OCI-LY3 (cell line): Measurements from ENCODE around the gene MTX2.

Experiments
- H2AFZ ChIP-seq: fragments of 200-600, 300-600 bp; shearing (Covaris generic); 2 replicates; pipeline ENCODE4 v1.6.0; 2014; ENCODE audit warnings: antibody characterized with exemption, low read depth, low read length
- H3K27ac ChIP-seq: fragments of 200-600, 300-600 bp; sonication (generic); 2 replicates; pipeline ENCODE4 v1.5.1; 2014; ENCODE audit warnings: mild to moderate bottlenecking, low read length, moderate library complexity, mixed read lengths
- H3K27me3 ChIP-seq: fragments of 200-600, 300-600 bp; sonication (generic); 2 replicates; pipeline ENCODE4 v1.6.1; 2014; ENCODE audit warnings: low read depth, low read length, mixed read lengths
- H3K36me3 ChIP-seq: fragments of 200-600, 300-600 bp; sonication (generic); replicated peaks from 2 replicates; pipeline ENCODE3; 2014; ENCODE audit warnings: low read depth, low read length, mixed read lengths
- H3K4me1 ChIP-seq: fragments of 300-600, 200-600 bp; sonication (generic); 2 replicates; pipeline ENCODE4 v1.6.1; 2014; ENCODE audit warnings: low read length, mixed read lengths
- H3K4me2 ChIP-seq: fragments of 200-600, 300-600 bp; sonication (generic); 2 replicates; pipeline ENCODE4 v1.6.1; 2014; ENCODE audit warnings: low read length, mixed read lengths
- H3K4me3 ChIP-seq: fragments of 300-600, 200-600 bp; sonication (generic); 2 replicates; pipeline ENCODE4 v1.5.1; 2014; ENCODE audit warnings: antibody characterized with exemption, mild to moderate bottlenecking, low read length, moderate library complexity
- H3K79me2 ChIP-seq: fragments of 300-600, 200-600 bp; shearing (Covaris generic); 2 replicates; pipeline ENCODE4 v1.6.1; 2014; ENCODE audit warnings: mild to moderate bottlenecking, low read length, mixed read lengths
- H3K9ac ChIP-seq: fragments of 300-600, 200-600 bp; shearing (Covaris generic); 2 replicates; pipeline ENCODE4 v1.6.0; 2014; ENCODE audit warnings: mild to moderate bottlenecking, low read length, moderate library complexity
- H3K9me3 ChIP-seq: fragments of 200-600, 300-600 bp; shearing (Covaris generic); 2 replicates; pipeline ENCODE4 v1.6.1; 2014; ENCODE audit warnings: low read length, mixed read lengths; ENCODE audit not compliant: insufficient read depth
- H4K20me1 ChIP-seq: fragments of 200-600, 300-600 bp; sonication (generic); 2 replicates; pipeline ENCODE4 v1.6.1; 2016; ENCODE audit warnings: low read length, mixed read lengths; ENCODE audit not compliant: insufficient read depth
- EZH2phosphoT487 ChIP-seq: fragments of 200-600 bp; shearing (Covaris generic); IDR thresholded peaks from 2 replicates; pipeline ENCODE4 v1.6.1; 2018; ENCODE audit warnings: antibody characterized with exemption, mixed run types, low read depth
- TF ChIP-seq, protein P1 (sequence below): fragments of 200-600, 300-600 bp; sonication (generic); IDR thresholded peaks from 2 replicates; pipeline ENCODE4 v1.5.1; 2014; ENCODE audit warnings: antibody characterized with exemption, low read length, low read depth

MTX2 gene

DNA sequence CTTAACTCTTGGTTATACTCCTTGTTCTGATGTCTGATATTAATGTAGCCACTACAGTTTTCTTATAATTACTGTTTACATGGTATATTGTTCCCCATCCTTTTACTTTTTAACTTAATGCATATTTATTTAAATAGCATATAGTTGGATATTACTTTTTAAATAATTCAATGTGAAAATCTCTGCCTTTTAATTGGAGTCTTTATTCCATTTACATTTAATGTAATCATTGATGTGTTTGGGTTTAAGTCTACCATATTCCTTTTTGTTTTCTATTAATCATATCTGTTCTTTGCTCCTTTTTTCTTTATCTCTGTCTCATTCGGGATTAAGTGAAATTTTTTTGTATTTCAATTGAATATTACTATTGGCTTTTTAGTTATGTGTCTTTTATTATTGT, 109.1 kb downstream of the MTX2 start:
- no peaks in the 10 kb centered on the region for H3K36me3 ChIP-seq
- H3K27me3 ChIP-seq: no peaks in the 10 kb centered on the region
- H2AFZ ChIP-seq: no peak overlapping the region
- no peaks in the 10 kb centered on the region for H3K79me2 ChIP-seq
- no peak overlapping the region for H3K9ac ChIP-seq
- H4K20me1 ChIP-seq: no peaks in the 10 kb centered on the region
- no peak for TF ChIP-seq EZH2phosphoT487
- TF ChIP-seq, protein P1, sequence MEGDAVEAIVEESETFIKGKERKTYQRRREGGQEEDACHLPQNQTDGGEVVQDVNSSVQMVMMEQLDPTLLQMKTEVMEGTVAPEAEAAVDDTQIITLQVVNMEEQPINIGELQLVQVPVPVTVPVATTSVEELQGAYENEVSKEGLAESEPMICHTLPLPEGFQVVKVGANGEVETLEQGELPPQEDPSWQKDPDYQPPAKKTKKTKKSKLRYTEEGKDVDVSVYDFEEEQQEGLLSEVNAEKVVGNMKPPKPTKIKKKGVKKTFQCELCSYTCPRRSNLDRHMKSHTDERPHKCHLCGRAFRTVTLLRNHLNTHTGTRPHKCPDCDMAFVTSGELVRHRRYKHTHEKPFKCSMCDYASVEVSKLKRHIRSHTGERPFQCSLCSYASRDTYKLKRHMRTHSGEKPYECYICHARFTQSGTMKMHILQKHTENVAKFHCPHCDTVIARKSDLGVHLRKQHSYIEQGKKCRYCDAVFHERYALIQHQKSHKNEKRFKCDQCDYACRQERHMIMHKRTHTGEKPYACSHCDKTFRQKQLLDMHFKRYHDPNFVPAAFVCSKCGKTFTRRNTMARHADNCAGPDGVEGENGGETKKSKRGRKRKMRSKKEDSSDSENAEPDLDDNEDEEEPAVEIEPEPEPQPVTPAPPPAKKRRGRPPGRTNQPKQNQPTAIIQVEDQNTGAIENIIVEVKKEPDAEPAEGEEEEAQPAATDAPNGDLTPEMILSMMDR: no peak
- H3K27ac ChIP-seq: no peak overlapping the region
- no peaks in the 10 kb centered on the region for H3K4me1 ChIP-seq
- no peak overlapping the region for H3K4me2 ChIP-seq
- H3K4me3 ChIP-seq: no peak overlapping the region
- peaks cover 8% of the 10 kb centered on the region; the same call in 1 of the 2 replicates for H3K9me3 ChIP-seq

DNA sequence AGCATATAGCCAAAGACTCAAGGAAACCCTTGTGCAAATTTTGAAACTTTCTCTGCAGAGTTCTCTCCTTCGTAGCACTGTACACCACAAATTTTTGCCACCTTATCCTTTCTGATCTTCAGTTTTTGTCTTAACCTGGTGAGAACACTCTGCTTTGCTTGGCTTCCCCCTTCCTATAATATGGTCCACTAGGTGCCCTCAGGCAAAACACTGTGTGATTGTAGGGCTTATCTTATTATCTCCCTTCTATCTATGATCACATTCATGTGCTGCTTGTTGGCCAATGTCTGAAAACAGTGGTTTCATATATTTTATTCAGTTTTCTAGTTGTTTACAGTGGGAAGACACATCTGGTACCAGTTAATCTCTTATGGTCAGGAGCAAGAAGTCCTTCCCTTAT, 111.1 kb downstream of the MTX2 start:
- no peak overlapping the region for H2AFZ ChIP-seq
- no peak for TF ChIP-seq EZH2phosphoT487
- TF ChIP-seq, protein P1: no peak
- H3K36me3 ChIP-seq: no peaks in the 10 kb centered on the region
- H3K27ac ChIP-seq: no peak overlapping the region
- no peaks in the 10 kb centered on the region for H3K4me1 ChIP-seq
- H3K4me2 ChIP-seq: no peak overlapping the region
- no peaks in the 10 kb centered on the region for H3K27me3 ChIP-seq
- H3K9me3 ChIP-seq: peaks cover 8% of the 10 kb centered on the region; the same call in 1 of the 2 replicates
- H3K9ac ChIP-seq: no peak overlapping the region
- H3K4me3 ChIP-seq: no peak overlapping the region
- no peaks in the 10 kb centered on the region for H3K79me2 ChIP-seq
- no peaks in the 10 kb centered on the region for H4K20me1 ChIP-seq

DNA sequence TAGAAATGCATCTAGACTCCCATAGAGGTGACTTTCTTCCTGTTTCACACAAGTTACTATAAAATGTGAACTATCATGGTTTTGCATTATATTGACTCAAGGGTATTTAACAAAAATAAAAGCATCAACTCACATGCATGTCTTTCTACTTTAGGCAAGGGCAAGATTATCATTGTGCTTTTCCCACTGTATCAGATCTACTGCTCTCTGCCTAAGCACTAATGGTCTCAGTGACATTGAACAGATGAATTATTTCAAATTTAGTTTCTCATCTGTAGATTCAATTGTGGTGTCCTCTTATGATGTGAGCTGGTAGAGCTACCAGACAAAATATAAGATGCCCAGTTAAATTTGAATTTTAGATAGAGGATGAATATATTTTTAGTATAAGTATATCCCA, 113.9 kb downstream of the MTX2 start:
- TF ChIP-seq EZH2phosphoT487: no peak
- TF ChIP-seq, protein P1: no peak
- H2AFZ ChIP-seq: no peak overlapping the region
- H3K27me3 ChIP-seq: no peaks in the 10 kb centered on the region

GRCh38 chr2:176383836-176384442, 114.7 kb downstream of the MTX2 start:
- Histone ChIP-seq H3K79me2 (no peaks in the 10 kb centered on the region), H3K9me3 (no peaks in the 10 kb centered on the region), H3K4me2 (no peak overlapping the region), H4K20me1 (no peaks in the 10 kb centered on the region), H3K4me3 (no peak overlapping the region), H3K9ac (no peak overlapping the region), H3K27ac (no peak overlapping the region), H3K36me3 (no peaks in the 10 kb centered on the region), H2AFZ (no peak overlapping the region), H3K4me1 (no peaks in the 10 kb centered on the region), H3K27me3 (no peaks in the 10 kb centered on the region)
- TF ChIP-seq, protein P1: no peak
- TF ChIP-seq EZH2phosphoT487: no peak

More for the DNA sequence above, 113.9 kb downstream of the MTX2 start:
- Histone ChIP-seq H4K20me1 (no peaks in the 10 kb centered on the region), H3K4me1 (no peaks in the 10 kb centered on the region), H3K27ac (no peak overlapping the region), H3K79me2 (no peaks in the 10 kb centered on the region), H3K9ac (no peak overlapping the region), H3K36me3 (no peaks in the 10 kb centered on the region), H3K4me2 (no peak overlapping the region), H3K4me3 (no peak overlapping the region), H3K9me3 (no peaks in the 10 kb centered on the region)
